GM18861 (cell line): Measurements from ENCODE around the gene WDR62.

Experiments used
- ATAC-seq: cut with Tn5 transposase; IDR thresholded peaks from one replicate; pipeline ENCODE4 v1.9.1; 2021; ENCODE audit not compliant: unreplicated experiment

The WDR62 gene

DNA sequence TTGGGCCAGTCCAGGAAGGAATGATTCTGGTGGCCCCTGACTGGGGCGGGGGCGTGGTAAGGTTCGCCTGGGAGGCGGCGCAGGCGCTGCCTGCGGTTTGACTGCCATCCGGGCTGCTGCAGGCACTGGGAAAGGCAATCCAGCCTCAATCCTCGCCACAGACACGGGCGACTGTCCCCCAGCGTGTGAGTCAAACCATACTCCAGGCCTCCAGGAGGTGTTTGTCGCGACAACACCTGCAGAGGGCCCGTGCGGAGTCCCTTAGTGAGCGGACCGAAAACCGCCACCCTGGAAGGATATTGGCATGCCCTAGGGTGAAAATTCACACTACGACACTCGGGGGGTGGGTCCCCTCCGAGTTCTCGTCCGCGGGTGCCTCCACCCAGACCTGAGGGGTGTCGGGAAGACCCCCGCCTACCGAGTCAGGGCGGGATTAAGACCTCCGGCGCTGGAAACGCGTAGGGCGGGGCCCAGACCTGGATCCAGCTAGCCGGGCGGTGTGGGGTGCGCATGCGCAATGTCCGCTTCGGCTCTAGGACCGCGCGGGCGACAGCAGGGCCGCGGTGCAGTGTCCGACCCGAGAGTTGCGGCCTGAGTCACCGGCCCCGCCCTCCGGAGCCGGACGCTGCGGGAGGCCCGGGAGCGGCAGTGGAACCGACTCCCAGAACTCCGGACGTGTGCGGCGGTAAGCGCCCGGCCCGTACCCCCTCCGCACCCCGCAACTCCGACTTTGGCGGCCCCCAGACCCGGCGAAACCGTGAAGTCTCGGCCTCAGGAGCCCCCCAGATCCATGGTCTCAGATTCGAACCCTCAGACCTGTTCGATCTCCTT lies 85.0 kb downstream of the WDR62 start, which contains the start of gene CAPNS1:
Gene CAPNS1 (plus strand): TSS at position 594 of the 831 bp plus-strand sequence. CDS start 946 bp downstream, outside the sequence.
- peak; percentile 76 for ATAC-seq

DNA sequence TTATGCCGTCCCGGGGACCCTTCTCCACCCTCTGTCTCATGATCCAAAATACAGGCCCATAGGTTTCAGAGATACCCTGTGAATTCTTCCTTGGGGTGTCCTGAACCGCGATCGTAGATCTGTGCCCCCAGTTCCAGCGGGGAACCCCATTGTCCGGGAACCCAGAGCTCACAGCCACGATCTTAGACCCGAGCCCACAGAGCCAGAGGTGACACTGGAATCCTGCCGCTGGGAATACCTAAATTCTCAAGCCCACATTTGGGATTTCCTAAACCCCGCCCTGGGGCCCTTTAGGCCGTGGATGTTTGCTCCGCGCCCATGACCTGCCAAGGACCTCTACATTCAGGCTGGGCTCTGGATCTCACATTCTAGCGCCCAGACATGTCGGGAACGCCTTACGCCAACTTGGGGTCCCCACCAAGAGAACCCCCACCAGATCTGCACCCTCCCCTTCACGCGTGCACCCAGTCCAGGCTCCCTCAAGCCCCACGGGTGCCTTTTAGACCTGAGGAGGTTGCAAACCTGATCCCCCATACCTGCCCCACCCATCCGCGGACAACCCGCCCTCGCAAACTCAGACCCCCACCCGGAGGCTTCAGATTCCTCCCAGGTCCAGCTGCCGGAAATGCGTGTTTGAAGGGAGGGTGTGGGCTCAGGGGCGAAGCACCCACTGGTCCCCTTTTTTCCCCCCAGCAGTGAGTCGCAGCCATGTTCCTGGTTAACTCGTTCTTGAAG lies 85.8 kb downstream of the WDR62 start:
- peak; percentile 1 for ATAC-seq

DNA sequence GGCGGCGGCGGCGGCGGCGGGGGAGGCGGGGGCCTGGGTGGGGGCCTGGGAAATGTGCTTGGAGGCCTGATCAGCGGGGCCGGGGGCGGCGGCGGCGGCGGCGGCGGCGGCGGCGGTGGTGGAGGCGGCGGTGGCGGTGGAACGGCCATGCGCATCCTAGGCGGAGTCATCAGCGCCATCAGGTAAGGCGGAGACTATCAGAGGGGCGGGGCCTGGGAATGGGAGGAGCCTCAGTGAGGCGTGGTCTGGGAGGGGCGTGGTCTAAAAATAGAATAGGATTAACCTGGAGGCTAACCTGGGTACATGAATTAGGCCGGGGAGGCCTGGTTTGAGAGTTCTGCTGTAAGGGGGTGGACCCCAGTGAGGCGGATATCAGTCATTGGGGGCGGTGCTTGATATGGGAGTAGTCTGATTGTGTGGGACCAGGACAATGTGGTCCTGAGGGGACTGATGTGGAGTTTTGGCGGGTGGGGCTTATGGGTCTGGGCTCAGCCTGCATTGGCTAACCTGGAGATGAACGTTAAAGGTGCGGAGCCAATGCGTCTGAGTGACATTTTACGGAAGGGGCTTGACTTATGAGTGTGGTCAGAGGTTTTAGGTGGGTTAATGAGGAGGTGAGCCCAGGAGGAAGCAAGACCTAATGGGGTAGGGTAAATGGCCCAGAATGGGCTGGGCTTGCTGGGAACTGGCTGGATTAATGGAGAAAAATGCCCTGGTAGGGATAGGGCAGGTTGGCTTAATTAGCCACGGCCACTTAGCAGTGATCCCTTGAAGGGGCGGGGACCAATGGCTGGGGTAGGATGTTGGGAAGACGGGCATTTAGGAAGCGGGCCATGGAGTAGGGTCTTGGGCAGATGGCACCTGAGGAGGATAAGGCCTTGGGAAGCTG lies 86.6 kb downstream of the WDR62 start:
- peak; percentile 30 for ATAC-seq

DNA sequence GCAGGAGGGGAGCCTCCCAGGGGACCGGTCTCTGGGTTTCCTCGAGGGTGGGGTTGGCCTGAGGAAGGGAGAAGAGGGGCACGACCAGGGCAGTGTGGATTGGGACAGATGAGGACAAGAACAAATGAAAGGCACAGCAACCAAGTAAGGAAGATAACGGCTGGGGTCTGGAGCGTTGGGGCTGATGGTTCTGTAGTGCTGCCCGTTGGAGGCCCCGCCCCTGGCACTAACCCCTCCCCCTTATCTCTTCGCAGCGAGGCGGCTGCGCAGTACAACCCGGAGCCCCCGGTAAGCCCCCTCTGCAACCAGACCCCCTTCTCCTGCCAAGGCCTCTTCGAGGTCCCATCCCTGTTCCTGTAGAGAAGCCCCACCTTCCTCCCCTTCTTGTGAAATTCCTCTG lies 87.3 kb downstream of the WDR62 start:
- ATAC-seq = no peak

DNA sequence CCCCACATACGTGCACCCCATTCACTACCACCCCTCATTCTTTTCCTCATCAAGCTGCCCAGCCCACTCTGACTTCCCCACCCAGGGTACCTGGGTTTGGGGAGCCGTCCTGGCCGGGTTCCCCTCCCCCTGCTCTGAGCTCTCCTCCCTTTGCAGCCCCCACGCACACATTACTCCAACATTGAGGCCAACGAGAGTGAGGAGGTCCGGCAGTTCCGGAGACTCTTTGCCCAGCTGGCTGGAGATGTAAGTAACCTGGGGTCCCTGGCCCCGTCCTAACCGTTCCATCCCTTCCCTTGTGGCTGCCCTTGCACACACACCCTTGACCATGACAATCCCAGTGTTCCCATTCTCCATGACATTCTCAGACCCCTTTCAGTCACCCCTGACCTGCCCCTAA lies 87.8 kb downstream of the WDR62 start:
- no peak for ATAC-seq

DNA sequence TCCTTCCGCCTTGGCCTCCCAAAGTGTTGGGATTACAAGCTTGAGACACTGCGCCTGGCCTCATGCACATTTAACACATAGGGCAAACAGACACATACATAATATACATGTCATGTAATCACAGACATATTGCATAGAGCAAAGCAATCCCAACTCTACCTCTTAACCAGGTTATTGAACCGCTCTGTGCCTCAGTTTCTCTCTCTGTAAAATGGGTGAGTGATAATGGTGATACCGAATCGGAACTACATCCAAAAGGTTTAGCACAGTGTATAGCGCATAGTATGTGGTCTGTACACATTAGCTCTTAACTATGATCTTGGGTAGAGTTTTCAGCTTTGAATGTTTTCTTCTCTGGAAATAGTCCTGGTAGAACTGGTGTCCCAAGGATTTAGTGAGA lies 89.9 kb downstream of the WDR62 start:
- ATAC-seq = no peak

DNA sequence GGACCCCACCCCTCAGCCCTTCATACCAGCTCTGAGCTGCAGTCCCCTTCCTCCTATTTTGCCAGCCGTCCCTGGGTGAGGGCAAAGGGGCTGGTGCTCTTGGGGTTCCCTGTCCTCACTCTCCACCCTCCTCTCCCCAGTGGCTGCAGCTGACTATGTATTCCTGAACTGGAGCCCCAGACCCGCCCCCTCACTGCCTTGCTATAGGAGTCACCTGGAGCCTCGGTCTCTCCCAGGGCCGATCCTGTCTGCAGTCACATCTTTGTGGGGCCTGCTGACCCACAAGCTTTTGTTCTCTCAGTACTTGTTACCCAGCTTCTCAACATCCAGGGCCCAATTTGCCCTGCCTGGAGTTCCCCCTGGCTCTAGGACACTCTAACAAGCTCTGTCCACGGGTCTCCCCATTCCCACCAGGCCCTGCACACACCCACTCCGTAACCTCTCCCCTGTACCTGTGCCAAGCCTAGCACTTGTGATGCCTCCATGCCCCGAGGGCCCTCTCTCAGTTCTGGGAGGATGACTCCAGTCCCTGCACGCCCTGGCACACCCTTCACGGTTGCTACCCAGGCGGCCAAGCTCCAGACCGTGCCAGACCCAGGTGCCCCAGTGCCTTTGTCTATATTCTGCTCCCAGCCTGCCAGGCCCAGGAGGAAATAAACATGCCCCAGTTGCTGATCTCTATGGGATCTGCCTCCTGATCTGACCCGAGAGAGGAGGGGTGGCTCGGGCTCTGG lies 95.1 kb downstream of the WDR62 start:
- ATAC-seq = no peak

DNA sequence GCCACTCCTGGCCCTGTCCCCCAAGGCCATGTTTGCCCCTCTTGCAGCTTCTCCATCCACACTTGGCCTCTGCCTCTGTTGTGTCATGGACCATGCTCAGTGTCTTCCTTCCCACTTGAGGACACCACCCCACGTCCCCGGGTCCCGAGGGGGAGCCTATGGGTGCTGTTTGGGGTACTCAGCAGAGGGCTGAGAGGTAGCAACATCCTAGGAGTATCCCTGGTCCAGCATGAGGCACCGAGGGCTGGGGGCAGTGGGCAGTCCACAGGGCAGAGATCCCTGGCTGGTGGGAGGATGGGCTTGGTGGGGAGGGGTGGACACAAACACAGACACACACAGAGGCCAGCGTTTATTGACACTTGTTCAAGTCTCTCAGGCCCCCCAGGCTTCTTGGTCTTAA lies 95.9 kb downstream of the WDR62 start:
- no peak for ATAC-seq

DNA sequence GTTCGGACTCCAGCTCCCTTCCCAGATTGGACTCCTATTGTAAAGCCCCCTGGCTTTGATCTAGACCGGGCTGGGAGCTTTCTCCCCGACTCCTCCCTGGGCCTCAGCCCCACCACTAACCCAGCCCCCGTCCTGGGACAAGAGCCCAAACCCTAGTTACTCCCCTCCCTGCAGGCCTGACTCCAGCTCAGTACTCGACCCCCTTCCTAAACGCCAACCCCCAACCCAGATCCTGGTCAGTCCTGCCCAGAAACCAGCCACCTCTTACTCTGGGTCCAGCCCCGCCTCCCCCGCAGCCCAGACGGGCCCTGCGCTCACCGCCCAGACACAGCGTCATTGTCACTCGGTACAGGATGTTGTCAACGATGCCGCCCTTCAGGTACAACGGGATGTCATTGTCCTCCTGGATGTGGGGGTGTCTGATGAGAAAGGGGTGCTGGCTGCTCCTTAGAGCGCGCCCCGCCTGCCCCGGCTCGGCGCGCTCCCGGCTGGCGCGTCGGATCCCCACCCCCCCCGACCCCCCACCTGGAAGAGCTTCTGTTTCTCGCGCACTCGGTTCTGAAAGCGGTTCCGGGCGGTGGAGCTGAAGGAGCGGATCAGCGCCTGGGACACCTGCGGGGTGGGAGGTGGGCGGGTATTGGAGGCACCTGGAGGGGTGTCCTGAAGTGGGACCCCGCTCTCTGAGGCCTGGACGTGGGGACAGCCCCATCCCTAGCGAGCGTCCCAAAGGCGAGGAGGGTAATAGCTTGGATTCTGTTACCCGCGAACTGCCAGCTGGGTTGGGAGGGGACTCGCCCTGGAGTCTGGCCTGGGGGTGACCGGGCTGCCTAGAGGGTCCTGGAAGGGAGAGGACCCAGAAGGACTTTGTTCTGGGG lies 96.7 kb downstream of the WDR62 start:
- ATAC-seq = no peak

DNA sequence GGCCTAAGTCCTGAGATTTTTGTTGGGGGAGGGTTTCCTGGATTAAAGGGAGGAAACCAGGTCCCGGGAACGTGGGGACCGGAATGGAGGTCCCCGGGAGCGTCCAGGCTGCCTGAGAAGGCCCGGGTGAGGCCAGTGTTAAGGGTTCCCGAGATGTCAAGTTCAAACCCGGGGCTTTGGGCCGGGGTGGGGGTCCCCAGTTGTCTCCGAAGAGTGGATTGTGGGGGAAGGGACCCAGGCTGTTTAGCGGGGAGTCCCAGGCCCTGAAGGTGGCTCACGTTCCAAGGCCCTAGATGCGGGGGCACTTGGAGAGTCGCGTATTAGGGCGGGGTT lies 97.3 kb downstream of the WDR62 start:
- no peak for ATAC-seq

DNA sequence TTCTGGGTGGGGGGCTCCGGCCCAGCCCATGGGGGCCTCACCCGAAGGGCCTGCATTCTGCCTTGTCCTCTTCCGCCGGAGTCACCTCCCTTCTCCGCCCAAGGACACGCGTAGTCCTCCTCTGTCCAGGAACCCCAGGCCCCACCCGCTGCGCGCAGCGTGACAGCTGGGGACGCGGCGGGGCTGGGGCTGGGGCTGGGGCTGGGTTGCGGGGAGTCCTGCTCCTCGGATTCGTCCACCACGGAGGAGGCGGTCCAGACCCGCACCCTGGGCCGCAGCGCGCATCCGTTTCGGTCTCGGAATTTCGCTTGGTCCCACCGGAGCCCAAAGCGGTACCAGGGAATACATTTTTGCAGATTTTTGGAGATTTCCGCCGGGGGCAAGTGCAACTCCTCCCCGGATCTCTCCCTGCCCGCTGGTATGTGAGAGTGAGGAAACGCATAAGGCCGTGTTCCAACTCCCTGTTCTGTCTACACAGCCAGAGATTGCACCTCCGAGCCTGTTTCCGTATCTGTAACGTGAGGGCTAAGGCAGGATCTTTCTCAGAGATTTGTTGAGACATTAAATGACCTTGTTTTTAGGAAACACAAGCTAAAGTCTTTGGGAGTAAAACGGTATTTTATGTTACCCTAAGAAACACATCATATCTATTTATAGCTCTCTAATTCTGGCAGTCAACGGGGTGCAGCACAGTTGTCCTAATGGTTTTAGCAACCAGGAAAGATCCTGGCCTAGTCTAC lies 97.8 kb downstream of the WDR62 start, which contains the start of gene COX7A1:
Gene COX7A1 (minus strand): TSS at position 96 of the 740 bp plus-strand sequence. CDS start 40 bp downstream, at position 56.
- no peak for ATAC-seq

DNA sequence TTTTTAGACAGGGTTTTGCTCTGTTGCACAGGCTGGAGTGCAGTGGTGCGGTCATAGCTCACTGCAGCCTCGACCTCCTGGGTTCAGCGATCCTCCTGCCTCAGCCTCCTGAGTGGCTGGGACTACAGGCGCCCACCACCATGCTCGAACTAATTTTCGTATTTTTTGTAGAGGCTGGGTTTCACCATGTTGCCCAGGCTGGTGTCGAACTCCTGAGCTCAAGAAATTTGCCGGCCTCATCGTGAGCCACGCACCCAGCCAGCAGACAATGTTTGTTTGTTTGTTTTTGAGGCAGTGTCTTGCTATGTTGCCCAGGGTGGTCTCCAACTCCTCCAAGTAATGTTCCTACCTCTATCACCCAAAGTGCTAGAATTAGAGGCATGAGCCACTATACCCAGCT lies 98.4 kb downstream of the WDR62 start:
- no peak for ATAC-seq
